Measurements from ENCODE around the gene PLA1A.
"Not testable (repeated sequence)": the region's sequence is repeated elsewhere in the genome, so short reads cannot be mapped to it uniquely, and the experiment has no call there.

PLA1A gene

DNA sequence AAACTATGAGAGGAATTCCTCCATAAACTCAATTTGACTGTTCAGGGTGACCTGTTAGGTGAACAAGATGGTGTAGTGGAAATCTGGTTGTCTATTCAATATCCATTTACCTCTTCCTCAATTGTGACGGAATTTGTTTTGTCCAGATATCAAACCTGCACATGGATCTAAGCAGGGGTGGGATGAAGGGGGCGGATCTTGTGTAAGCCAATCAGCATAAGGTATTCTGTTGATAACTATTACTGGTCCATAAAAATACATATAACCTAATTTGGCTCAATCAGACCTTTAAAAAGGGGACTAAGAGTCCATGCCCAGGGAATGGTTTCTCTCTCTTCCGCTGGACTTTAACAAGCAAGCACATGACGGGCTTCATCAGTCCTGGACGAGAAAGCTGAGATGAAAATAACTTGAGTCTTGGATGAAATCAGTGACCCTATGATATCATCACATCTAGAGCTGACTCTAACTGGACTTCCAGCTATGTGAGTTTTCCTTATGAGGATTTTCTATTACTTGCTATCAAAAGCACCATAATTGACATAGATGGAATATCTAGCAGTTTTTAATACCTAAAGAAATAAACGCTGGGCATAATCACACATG, 68.4 kb downstream of the PLA1A start:
- DNase-seq = no peak

DNA sequence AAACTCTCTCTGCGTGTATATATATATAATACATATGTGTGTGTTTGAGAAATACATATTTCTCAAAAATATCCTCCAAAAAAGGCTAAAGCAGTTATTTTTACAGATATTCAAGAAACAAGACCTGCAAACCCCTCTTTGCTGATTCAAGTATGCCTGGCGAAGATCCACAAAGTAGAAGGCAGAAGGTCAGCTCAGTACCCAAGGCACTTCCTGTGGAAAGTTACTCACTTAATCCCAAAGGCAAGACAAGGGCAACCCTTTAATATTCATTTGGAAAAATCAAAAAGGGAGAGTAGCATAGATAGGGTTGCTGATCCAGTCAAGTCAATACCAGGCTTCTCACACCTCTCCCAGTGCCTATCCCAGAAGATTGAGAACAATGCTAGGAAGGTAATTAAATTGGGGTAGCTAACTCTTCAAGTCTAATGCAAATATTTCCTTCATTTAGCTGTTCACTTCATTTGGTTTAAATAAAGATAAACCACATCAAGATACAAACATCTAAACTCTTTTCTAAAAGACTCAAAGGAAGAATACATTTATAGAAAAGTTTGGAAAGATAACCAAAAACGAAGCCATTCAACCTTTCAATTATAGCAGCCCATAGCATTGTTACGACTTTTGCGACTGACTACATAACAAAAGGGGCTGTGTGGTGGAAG, 72.4 kb downstream of the PLA1A start:
- no peak for DNase-seq

DNA sequence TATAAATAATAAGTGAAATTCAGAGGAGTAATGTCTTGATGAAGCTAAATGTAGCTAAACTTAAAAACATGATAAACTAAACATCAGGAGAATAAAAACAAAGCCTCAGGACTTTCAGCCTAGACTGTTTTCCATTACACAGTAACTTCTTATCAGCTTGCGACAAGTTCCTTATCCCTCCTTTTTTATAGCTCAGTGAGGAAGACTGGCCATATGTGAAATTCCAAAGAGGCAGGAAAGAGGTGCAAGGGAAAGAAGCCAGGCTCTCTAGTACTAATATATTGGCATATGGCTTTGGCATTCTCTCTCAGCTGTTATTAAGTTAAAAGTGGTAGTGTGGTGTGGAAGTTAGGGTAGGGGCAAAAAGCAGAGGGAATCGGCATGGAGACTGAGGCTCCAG, 75.1 kb downstream of the PLA1A start:
- no peak for DNase-seq

DNA sequence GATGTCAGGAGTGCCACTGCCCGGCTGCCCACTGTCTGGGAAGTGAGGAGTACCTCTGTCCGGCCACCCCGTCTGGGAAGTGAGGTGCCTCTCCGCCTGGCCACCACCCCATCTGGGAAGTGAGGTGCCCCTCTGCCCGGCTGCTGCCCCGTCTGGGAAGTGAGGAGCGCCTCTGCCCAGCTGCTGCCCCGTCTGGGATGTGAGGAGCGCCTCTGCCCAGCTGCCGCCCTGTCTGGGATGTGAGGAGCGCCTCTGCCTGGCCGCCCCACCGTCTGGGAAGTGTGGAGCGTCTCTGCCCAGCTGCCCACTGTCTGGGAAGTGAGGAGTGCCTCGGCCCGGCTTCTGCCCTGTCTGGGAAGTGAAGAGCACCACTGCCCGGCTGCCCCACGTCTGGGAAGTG, 76.2 kb downstream of the PLA1A start:
- no peak for DNase-seq

DNA sequence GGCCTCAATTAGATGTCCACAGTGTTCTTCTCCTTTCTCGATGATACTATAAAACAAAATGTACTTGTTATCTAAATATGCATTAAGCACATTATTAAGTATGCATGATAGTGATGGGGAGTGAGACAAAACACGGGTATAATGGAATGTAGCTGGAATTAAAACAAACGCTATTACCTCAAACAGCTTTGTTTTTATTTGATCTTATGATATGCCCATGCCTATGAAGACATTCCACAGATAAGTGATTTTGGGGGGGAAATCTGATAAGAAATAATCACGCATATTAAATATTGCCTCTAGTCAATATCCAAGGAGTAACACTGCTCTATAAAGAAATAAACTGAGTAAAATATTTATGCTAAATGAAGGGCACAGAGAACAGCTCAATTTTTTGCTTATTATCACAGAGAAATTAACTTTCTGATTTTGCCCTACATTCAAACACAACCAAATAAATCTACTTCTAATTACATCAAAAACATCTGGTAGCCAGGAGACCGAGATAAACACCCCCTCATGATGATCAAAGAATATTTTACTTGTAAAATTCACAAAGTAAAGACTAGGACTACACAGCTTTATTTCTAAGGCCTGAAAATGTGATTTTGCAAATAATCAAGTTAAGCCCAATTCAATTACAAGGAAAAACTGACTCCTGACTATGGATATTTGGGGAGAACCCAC, 77.6 kb downstream of the PLA1A start:
- DNase-seq = no peak

DNA sequence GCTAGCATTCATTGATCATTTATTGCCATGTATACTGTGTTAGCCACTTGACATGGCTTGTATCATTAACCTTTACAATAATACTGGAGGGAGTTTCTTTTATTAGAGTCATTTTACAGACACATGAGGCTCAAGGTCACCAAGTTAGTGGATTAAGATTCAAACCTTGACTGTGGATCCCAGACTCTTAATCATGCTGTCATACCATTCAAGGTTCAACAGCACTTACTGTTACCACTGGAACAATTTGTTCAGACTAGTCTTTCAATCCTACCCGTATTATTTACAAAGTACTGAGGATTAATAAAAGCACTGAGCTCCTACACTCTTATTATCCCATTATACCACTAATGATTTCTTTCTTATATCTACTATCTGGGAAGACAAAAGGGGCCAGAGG, 78.3 kb downstream of the PLA1A start:
- DNase-seq = no peak

DNA sequence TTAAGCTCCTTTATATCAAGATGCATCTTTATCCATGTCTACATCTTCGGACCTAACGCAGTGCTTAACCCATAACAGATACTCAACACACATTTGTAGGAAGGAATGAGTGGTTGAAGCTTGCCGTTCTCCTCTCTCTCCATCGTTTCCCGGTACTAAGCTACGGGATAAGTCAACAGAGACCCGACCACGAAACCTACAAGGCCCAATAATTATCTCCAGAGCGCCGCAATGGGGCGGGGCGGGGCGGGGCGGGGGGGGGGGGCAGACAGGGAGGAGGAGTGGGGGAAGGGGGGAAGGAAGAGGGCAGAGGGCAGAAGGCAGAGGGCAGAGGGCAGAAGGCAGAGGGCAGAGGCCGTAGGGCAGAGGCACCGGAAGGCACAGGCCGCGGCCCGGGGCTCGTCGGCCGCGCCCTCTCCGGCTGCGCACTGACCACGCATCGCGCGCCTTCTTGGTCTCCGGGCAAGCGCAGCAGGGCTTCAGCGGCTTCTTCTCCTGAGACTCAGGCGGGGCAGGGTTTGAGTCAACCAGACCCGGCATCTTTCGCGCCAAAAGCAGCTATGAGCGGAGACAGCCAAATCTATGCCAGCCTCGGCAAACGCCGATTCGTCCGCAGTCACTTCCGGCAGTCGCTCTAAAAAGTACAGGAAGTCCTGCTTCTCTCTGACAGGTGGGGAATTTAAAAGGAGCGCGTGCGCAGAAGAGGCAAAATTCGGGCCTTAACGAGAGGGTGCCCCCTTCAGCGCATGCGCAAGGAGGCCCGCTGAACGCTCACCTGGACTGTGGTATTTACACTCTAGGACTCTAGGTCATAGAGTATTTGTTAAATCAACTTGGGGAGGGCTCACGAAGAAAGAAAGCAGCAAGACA, 79.3 kb downstream of the PLA1A start, which contains the start of gene COX17:
COX17 (minus strand) TSS at position 636 of the 870 bp plus-strand sequence; CDS start at position 540, 96 bp downstream.
- peak; percentile 77 for DNase-seq

DNA sequence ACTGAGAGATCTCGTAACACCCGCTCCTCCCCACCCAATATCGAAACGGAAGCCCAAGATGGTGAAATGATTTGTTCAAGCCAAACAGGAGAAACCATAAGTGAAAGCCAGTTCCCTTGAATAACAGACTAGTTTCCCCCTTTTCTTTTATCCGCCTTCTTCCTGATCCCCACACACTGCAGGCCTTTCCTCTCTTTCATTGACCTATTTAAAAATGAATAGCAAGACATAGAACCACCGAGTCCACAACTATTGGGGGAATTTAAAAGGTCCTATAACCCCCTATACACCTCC, 79.9 kb downstream of the PLA1A start:
- no peak for DNase-seq

DNA sequence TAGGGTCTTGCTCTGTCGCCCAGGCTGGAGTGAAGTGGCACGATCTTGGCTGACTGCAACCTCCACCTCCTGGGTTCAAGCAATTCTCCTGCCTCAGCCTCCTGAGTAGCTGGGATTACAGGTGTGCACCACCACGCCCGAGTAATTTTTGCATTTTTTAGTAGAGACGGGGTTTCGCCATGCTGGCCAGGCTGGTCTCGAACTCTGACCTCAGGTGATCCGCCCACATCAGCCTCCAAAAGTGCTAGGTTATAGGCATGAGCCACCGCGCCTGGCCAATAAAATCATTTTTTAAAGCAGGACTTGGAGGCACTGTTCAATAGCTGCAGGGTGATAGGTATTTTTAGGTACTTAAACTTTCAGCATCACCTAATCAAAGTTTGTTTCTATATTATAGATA, 80.5 kb downstream of the PLA1A start:
- DNase-seq = not testable (repeated sequence)
